ENCODE data around the gene TMEM88.

DNA sequence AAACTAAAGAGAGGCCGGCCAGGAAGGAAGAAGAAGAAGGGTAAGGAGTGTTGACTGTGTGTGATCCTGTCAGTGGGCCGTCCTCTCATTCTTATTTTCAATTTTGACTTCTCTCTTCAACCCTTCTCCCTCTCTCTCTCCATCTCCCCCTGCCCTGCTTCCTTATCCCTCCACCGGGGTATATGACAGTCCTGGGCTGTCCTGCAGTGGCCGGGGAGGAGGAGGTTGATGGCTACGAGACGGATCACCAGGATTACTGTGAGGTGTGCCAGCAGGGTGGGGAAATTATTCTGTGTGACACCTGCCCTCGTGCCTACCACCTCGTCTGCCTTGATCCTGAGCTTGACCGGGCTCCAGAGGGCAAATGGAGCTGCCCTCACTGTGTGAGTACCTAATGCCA, 39.4 kb downstream of the TMEM88 start:
- TF ChIP-seq, protein P1, sequence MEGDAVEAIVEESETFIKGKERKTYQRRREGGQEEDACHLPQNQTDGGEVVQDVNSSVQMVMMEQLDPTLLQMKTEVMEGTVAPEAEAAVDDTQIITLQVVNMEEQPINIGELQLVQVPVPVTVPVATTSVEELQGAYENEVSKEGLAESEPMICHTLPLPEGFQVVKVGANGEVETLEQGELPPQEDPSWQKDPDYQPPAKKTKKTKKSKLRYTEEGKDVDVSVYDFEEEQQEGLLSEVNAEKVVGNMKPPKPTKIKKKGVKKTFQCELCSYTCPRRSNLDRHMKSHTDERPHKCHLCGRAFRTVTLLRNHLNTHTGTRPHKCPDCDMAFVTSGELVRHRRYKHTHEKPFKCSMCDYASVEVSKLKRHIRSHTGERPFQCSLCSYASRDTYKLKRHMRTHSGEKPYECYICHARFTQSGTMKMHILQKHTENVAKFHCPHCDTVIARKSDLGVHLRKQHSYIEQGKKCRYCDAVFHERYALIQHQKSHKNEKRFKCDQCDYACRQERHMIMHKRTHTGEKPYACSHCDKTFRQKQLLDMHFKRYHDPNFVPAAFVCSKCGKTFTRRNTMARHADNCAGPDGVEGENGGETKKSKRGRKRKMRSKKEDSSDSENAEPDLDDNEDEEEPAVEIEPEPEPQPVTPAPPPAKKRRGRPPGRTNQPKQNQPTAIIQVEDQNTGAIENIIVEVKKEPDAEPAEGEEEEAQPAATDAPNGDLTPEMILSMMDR (IDR thresholded peaks at IDR 0.05), result no peak
- no peak for TF ChIP-seq EZH2 (IDR thresholded peaks at IDR 0.05; ENCODE audit: borderline replicate concordance, insufficient read depth, low read depth, low read length, poor library complexity, severe bottlenecking)
